Liver (tissue), 9 donors: ENCODE measurements around the gene ZNF280D. TPM values are rescaled to one million over a fixed set of nuclear protein-coding genes. Genes with fewer than 3 reads are reported as not detected.

Source experiments
- DNase-seq: peaks from one replicate; pipeline ENCODE4 v3.0.0-alpha.2; 2017; ENCODE audit warnings: low spot score
- H3K27ac ChIP-seq, 2 donors: one replicate each; pipeline ENCODE4 v1.7.0; 2013; ENCODE audit warnings: inconsistent platforms in 2 of 2, low read length in 2 of 2, control low read depth in 1 of 2, low read depth in 1 of 2, mild to moderate bottlenecking in 1 of 2
- H3K27me3 ChIP-seq, 4 donors: one replicate each; pipeline versions ENCODE4 v1.6.1 to v1.7.0; 2013; ENCODE audit warnings: low read length in 3 of 4, inconsistent platforms in 1 of 4, mild to moderate bottlenecking in 1 of 4, moderate library complexity in 1 of 4; ENCODE audit not compliant: control insufficient read depth in 4 of 4, insufficient read depth in 4 of 4
- H3K36me3 ChIP-seq, 4 donors: one replicate each; pipeline versions ENCODE4 v1.6.1 to v1.7.0; 2013; ENCODE audit warnings: low read length in 3 of 4, mild to moderate bottlenecking in 3 of 4, low read depth in 1 of 4, moderate library complexity in 1 of 4; ENCODE audit not compliant: control insufficient read depth in 4 of 4, insufficient read depth in 3 of 4
- H3K4me1 ChIP-seq, 4 donors: one replicate each; pipeline versions ENCODE4 v1.6.1 to v1.7.0; 2013; ENCODE audit warnings: low read length in 3 of 4, mild to moderate bottlenecking in 3 of 4, moderate library complexity in 1 of 4; ENCODE audit not compliant: control insufficient read depth in 4 of 4, insufficient read depth in 4 of 4
- H3K4me3 ChIP-seq, 3 donors: one replicate each; pipeline versions ENCODE4 v1.6.1 to v1.7.0; 2013; ENCODE audit warnings: low read length in 3 of 3, control low read depth in 1 of 3, low read depth in 1 of 3, mild to moderate bottlenecking in 1 of 3
- H3K9ac ChIP-seq, 2 donors: one replicate each; pipeline ENCODE4 v1.7.0; 2013; ENCODE audit warnings: low read length in 2 of 2, mild to moderate bottlenecking in 2 of 2, moderate library complexity in 2 of 2, control low read depth in 1 of 2, low read depth in 1 of 2
- H3K9me3 ChIP-seq, 4 donors: one replicate each; pipeline versions ENCODE4 v1.6.1 to v1.7.0; 2013; ENCODE audit warnings: low read length in 3 of 4; ENCODE audit not compliant: control insufficient read depth in 4 of 4
- ATF3 ChIP-seq: IDR thresholded peaks from 2 replicates; pipeline ENCODE4 v1.6.1; 2016; ENCODE audit warnings: antibody characterized with exemption
- CTCF ChIP-seq: fragments of 150-350 bp; IDR thresholded peaks from 2 replicates; pipeline ENCODE4 v1.5.1; 2017; ENCODE audit warnings: improper control_type of control experiment, low read depth, low read length; ENCODE audit not compliant: missing input control
- EGR1 ChIP-seq, 2 donors: IDR thresholded peaks; 2 replicates each; pipeline ENCODE4 v1.6.1; 2016 to 2018; ENCODE audit warnings: antibody characterized with exemption in 2 of 2, low read depth in 2 of 2
- FOXA1 ChIP-seq: IDR thresholded peaks from 2 replicates; pipeline ENCODE4 v1.6.1; 2016; ENCODE audit warnings: antibody characterized with exemption
- FOXA2 ChIP-seq: IDR thresholded peaks from 2 replicates; pipeline ENCODE4 v1.6.1; 2016; ENCODE audit warnings: antibody characterized with exemption
- GABPA ChIP-seq, 2 donors: IDR thresholded peaks in 1 of 2; conservative IDR thresholded peaks in 1 of 2; 2 replicates each; pipeline ENCODE4 v1.6.1; 2016; ENCODE audit warnings: antibody characterized with exemption in 2 of 2, mild to moderate bottlenecking in 1 of 2, moderate library complexity in 1 of 2
- HNF4A ChIP-seq, 2 donors: conservative IDR thresholded peaks; 2 replicates each; pipeline ENCODE4 v1.6.1; 2016; ENCODE audit warnings: antibody characterized with exemption in 2 of 2, mild to moderate bottlenecking in 2 of 2
- HNF4G ChIP-seq: IDR thresholded peaks from 2 replicates; pipeline ENCODE4 v1.6.1; 2016; ENCODE audit warnings: antibody characterized with exemption
- JUND ChIP-seq, 2 donors: IDR thresholded peaks; 2 replicates each; pipeline ENCODE4 v1.6.1; 2016; ENCODE audit warnings: antibody characterized with exemption in 2 of 2
- MAX ChIP-seq: IDR thresholded peaks from 2 replicates; pipeline ENCODE4 v1.6.1; 2016; ENCODE audit warnings: antibody characterized with exemption
- NR2F2 ChIP-seq: IDR thresholded peaks from 2 replicates; pipeline ENCODE4 v1.6.1; 2016; ENCODE audit warnings: antibody characterized with exemption
- RAD21 ChIP-seq, 2 donors: IDR thresholded peaks; 2 replicates each; pipeline ENCODE4 v1.6.1; 2016; ENCODE audit warnings: antibody characterized with exemption in 2 of 2, mild to moderate bottlenecking in 2 of 2
- REST ChIP-seq: IDR thresholded peaks from 2 replicates; pipeline ENCODE4 v1.6.1; 2016; ENCODE audit warnings: antibody characterized with exemption, mild to moderate bottlenecking
- RXRA ChIP-seq, 2 donors: IDR thresholded peaks; 2 replicates each; pipeline ENCODE4 v1.6.1; 2017 to 2018; ENCODE audit warnings: antibody characterized with exemption in 2 of 2, mild to moderate bottlenecking in 1 of 2
- SP1 ChIP-seq: IDR thresholded peaks from 2 replicates; pipeline ENCODE4 v1.6.1; 2018; ENCODE audit warnings: antibody characterized with exemption, mild to moderate bottlenecking
- TAF1 ChIP-seq: conservative IDR thresholded peaks from 2 replicates; pipeline ENCODE4 v1.6.1; 2016; ENCODE audit warnings: antibody characterized with exemption, mild to moderate bottlenecking
- YY1 ChIP-seq: IDR thresholded peaks from 2 replicates; pipeline ENCODE4 v1.6.1; 2016; ENCODE audit warnings: antibody characterized with exemption, mild to moderate bottlenecking
- ZBTB33 ChIP-seq: IDR thresholded peaks from 2 replicates; pipeline ENCODE4 v1.6.1; 2016; ENCODE audit warnings: antibody characterized with exemption
- WGBS: extraction: QIAGEN DNeasy Blood & Tissue Kit; methylation state at CpG from one replicate; pipeline ENCODE4 v1.1.7; 2013; 5-methylcytosine and 5-hydroxymethylcytosine counted together
- polyA plus RNA-seq, 2 donors: library from polyadenylated mRNA; stranded (reverse) in 1 of 2; unstranded in 1 of 2; fragments of 200-250 nt in 1 of 2; fragments of >200 nt in 1 of 2; fragmentation: Nextera tagmentation in 1 of 2; extraction: Ambion mirVana in 1 of 2; gene quantifications; one replicate each; pipeline versions ENCODE4 v1.2.1 to v1.2.3, GENCODE V29; 2013 to 2015
- total RNA-seq, 2 donors: library from RNA; depleted of rRNA; stranded (reverse); fragments of >200 nt; gene quantifications; one replicate each; pipeline ENCODE4 v1.2.3, GENCODE V29; 2014
- donor health status: healthy.
- donor health status: healthy.
- donor health status: healthy.
- donor health status: healthy.
- donor health status: healthy.

ZNF280D gene
- total and polyA plus RNA-seq, 4 donors = 5.2 to 32.6 (median 18.9) TPM

GRCh38 chr15:56774356-56774755 is 41.0 kb upstream of the ZNF280D start:
- Histone ChIP-seq H3K27me3 (no peaks in the 10 kb centered on the region), H3K4me1 (peaks cover 2 to 23% (median 12%) of the 10 kb centered on the region in 4 donors), H3K36me3 (no peaks in the 10 kb centered on the region), H3K9me3 (no peaks in the 10 kb centered on the region), H3K4me3 (no peak overlapping the region), H3K27ac (no peak overlapping the region), H3K9ac (no peak overlapping the region)
- 81% methylated on average over 2 of the region's 2 CpGs for WGBS
- TF ChIP-seq CTCF = no peak
- TF ChIP-seq REST = no peak
- TF ChIP-seq EGR1 (IDR thresholded peaks at IDR 0.05; ENCODE audit: low read depth in 2 of 2) = no peak
- TF ChIP-seq JUND (IDR thresholded peaks at IDR 0.05) = no peak
- TF ChIP-seq TAF1 = no peak
- no peak for TF ChIP-seq FOXA2
- TF ChIP-seq MAX = no peak
- TF ChIP-seq YY1 = no peak
- TF ChIP-seq HNF4A (conservative IDR thresholded peaks at IDR 0.05) = no peak
- no peak for DNase-seq

GRCh38 chr15:56772868-56773639 is 39.7 kb upstream of the ZNF280D start:
- H3K27ac ChIP-seq = peak overlapping the region; percentile 83 to 84
- TF ChIP-seq FOXA1 (peak; percentile 44), GABPA (IDR thresholded peaks at IDR 0.05 in 1 of 2, conservative IDR thresholded peaks at IDR 0.05 in 1 of 2) (no peak), HNF4G (no peak), ZBTB33 (peak; percentile 77), MAX (peak; percentile 81), TAF1 (no peak), RAD21 (IDR thresholded peaks at IDR 0.05) (peak; percentile 50 to 51), NR2F2 (no peak), YY1 (peak; percentile 95), HNF4A (conservative IDR thresholded peaks at IDR 0.05) (peak; percentile 70 to 75), JUND (IDR thresholded peaks at IDR 0.05) (peak; percentile 27 to 62), CTCF (no peak), RXRA (IDR thresholded peaks at IDR 0.05) (peak; percentile 70 to 78), SP1 (peak; percentile 92), ATF3 (peak; percentile 28), FOXA2 (peak; percentile 74), EGR1 (IDR thresholded peaks at IDR 0.05; ENCODE audit: low read depth in 2 of 2) (no peak)

More at GRCh38 chr15:56772868-56773639, 39.7 kb upstream of the ZNF280D start:
- Histone ChIP-seq H3K4me1 (peaks cover 1 to 13% (median 7%) of the 10 kb centered on the region in 4 donors), H3K4me3 (peak overlapping the region in 1 of 3 donors; percentile 11), H3K27me3 (no peaks in the 10 kb centered on the region), H3K36me3 (no peaks in the 10 kb centered on the region), H3K9me3 (no peaks in the 10 kb centered on the region), H3K9ac (peak overlapping the region; percentile 45 to 52)
- 44% methylated on average over 6 of the region's 6 CpGs for WGBS
- DNase-seq = no peak
